Right ventricle myocardium superior (tissue), 1 donor: Measurements from ENCODE around the gene MYH3. TPM values are rescaled to one million over a fixed set of nuclear protein-coding genes. Genes with fewer than 3 reads are reported as not detected.

ENCODE experiments used
- ATAC-seq: fragments of 200-7000 bp; cut with Tn5 transposase; one replicate; pipeline ENCODE4 v1.9.1; 2020; ENCODE audit warnings: mild to moderate bottlenecking; ENCODE audit not compliant: poor library complexity
- DNase-seq: peaks from one replicate; pipeline ENCODE4 v3.0.0-alpha.2; 2020
- intact Hi-C: fragments of 100-400 bp; cut with DNase I; formaldehyde crosslinking; loops from one replicate; pipeline ENCODE4 v1.11.2; 2022
- total RNA-seq: library from RNA; stranded (reverse); fragmentation: NEBNext Ultra II Directional; extraction: Animal tissue kit (Norgen Biotek cat#: 25700); gene quantifications from one replicate; pipeline ENCODE4 v1.2.1, GENCODE V29; 2021
- donor health status: DM: no; HTN: yes; CAD: no; lungs with severe emphysema.

Gene MYH3
- total RNA-seq, 1 donor from 2014 or later = 0.22 TPM

GRCh38 chr17:10583834-10584233, 73.3 kb downstream of the MYH3 start:
- DNase-seq (no peak), ATAC-seq (no peak)
- intact Hi-C loops = no loop called here

GRCh38 chr17:10579270-10579669, 77.8 kb downstream of the MYH3 start:
- DNase-seq = no peak
- intact Hi-C loops = no loop called here
- no peak for ATAC-seq

Other genes with a start within 250 kb of the MYH3 start
- gene MYH8, start 235.4 kb downstream of the MYH3 start, total RNA-seq = not detected
- not detected for gene MYH4, start 187.8 kb downstream of the MYH3 start, total RNA-seq
- gene MYH1, start 138.8 kb downstream of the MYH3 start, total RNA-seq = not detected
- not detected for gene MYH2, start 107.7 kb downstream of the MYH3 start, total RNA-seq
- 27.6 TPM for gene SCO1, start 40.2 kb upstream of the MYH3 start, total RNA-seq
- gene ADPRM, start 40.3 kb upstream of the MYH3 start, total RNA-seq = 3.3 TPM
- 7.6 TPM for gene TMEM220, start 72.7 kb upstream of the MYH3 start, total RNA-seq
- not detected for gene TMEM238L, start 146.8 kb upstream of the MYH3 start, total RNA-seq
- gene PIRT, start 180.8 kb upstream of the MYH3 start, total RNA-seq = not detected